Activated CD8-positive, alpha-beta T cell treated with anti-CD3 and anti-CD28 coated beads for 36 hours (primary cell): ENCODE results near the gene HSPB1. TPM values are rescaled to one million over a fixed set of nuclear protein-coding genes. Genes with fewer than 3 reads are reported as not detected.
A peak's percentile ranks its signal among the peaks of the same experiment; 100 is the strongest.

Experiments
- ATAC-seq: fragments of 200-7000 bp; cut with Tn5 transposase; one replicate; pipeline ENCODE4 v1.10.0; 2021; ENCODE audit warnings: mild to moderate bottlenecking, moderate library complexity
- CTCF ChIA-PET: fragments of 350-600 bp; sonication (Branson Sonifier 250); formaldehyde crosslinking; loops from one replicate; lab custom pipeline; 2021; ENCODE audit warnings: antibody characterized with exemption; lab: Charles Lee
- POLR2A ChIA-PET: fragments of 350-600 bp; sonication (Branson Sonifier 250); formaldehyde crosslinking; loops from one replicate; lab custom pipeline; 2021; ENCODE audit warnings: antibody characterized with exemption; lab: Charles Lee
- DNase-seq: peaks from one replicate; pipeline ENCODE4 v3.0.0-alpha.2; 2020
- H3K27ac Mint-ChIP-seq: one replicate; pipeline ENCODE4 v1.8.0; 2021; ENCODE audit warnings: mild to moderate bottlenecking, mixed read lengths
- H3K27me3 Mint-ChIP-seq: one replicate; pipeline ENCODE4 v1.8.0; 2021; ENCODE audit warnings: mixed read lengths
- H3K36me3 Mint-ChIP-seq: one replicate; pipeline ENCODE4 v1.8.0; 2021; ENCODE audit warnings: low read depth, mixed read lengths
- H3K4me1 Mint-ChIP-seq: one replicate; pipeline ENCODE4 v1.8.0; 2021; ENCODE audit warnings: low read depth, mixed read lengths
- H3K4me3 Mint-ChIP-seq: one replicate; pipeline ENCODE4 v1.8.0; 2021; ENCODE audit warnings: mild to moderate bottlenecking, moderate library complexity, mixed read lengths
- H3K9me3 Mint-ChIP-seq: one replicate; pipeline ENCODE4 v1.8.0; 2021; ENCODE audit warnings: mixed read lengths
- intact Hi-C: fragments of 100-400 bp; cut with micrococcal nuclease; formaldehyde crosslinking; loops from one replicate; pipeline ENCODE4 v1.10.0; 2022
- total RNA-seq, 2 experiments: library from RNA; stranded (reverse); gene quantifications; one replicate each; pipeline ENCODE4 v1.2.3, GENCODE V29; 2021
- TF ChIP-seq, protein P1 (sequence below): fragments of 200-600 bp; IDR thresholded peaks from one replicate; pipeline ENCODE4 v1.8.0; 2022; ENCODE audit warnings: antibody characterized with exemption, mild to moderate bottlenecking

HSPB1 gene
- total RNA-seq, 2 experiments from 2014 or later, result 104 to 109 TPM

DNA sequence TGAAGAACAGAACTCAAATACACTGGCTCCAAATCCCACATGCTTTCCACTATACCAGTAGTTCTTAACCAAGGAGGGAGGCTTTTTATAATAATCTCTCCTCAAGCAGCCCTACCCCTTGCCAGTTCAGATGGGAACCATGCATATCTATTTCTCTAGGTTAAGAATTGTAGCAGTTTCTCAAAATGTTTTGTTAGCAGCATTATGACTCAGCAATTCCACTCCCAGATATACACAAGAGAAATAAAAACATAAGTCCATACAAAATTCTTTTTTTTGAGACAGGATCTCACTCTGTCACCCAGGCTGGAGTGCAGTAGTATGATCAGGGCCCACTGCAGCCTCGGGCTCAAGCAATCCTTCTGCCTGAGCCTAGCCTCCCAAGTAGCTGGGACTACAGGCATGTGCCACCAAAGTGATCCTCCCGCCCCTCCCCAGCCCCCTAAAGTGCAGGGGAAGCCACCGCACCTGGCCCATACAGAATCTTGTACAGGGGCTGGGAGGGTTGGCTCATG is 38.2 kb downstream of the HSPB1 start:
- H3K27ac Mint-ChIP-seq, result peak overlapping the region; percentile 48
- intact Hi-C loops, result no loop called here
- no peak overlapping the region for H3K4me3 Mint-ChIP-seq
- H3K9me3 Mint-ChIP-seq, result no peaks in the 10 kb centered on the region
- H3K27me3 Mint-ChIP-seq, result no peaks in the 10 kb centered on the region
- no peak for ATAC-seq
- POLR2A ChIA-PET, result no interaction called here
- TF ChIP-seq, protein P1, sequence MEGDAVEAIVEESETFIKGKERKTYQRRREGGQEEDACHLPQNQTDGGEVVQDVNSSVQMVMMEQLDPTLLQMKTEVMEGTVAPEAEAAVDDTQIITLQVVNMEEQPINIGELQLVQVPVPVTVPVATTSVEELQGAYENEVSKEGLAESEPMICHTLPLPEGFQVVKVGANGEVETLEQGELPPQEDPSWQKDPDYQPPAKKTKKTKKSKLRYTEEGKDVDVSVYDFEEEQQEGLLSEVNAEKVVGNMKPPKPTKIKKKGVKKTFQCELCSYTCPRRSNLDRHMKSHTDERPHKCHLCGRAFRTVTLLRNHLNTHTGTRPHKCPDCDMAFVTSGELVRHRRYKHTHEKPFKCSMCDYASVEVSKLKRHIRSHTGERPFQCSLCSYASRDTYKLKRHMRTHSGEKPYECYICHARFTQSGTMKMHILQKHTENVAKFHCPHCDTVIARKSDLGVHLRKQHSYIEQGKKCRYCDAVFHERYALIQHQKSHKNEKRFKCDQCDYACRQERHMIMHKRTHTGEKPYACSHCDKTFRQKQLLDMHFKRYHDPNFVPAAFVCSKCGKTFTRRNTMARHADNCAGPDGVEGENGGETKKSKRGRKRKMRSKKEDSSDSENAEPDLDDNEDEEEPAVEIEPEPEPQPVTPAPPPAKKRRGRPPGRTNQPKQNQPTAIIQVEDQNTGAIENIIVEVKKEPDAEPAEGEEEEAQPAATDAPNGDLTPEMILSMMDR, result no peak
- CTCF ChIA-PET, result no interaction called here
- DNase-seq, result no peak
- peaks cover 69% of the 10 kb centered on the region for H3K36me3 Mint-ChIP-seq
- H3K4me1 Mint-ChIP-seq, result peaks cover 70% of the 10 kb centered on the region

DNA sequence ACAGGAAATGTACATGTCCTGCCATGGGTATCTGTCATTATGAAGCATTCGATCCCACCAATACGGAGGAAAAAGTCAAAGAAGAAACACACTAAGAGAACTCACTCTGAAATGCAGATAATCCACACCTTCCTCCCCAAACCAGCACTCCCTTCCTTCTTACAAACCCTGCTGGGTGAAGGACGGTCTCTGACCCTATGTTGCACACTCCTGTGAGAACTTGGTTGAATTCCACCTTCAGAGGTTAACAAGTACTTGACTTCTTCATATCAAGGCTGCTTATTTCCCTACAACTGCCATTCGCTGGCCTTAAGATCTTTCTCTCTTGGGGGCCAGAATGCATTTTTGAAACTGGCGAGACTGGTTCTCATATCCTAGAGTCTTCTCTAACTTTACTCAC is 39.7 kb downstream of the HSPB1 start:
- POLR2A ChIA-PET, result interaction anchor here (0.9 to 1.9 kb wide), 3 partner anchors 9 to 17 kb away, joined by 3 to 6 read pairs (median 3); partner anchors contain the start of gene YWHAG
- CTCF ChIA-PET, result no interaction called here
- TF ChIP-seq, protein P1, result no peak
- no peaks in the 10 kb centered on the region for H3K9me3 Mint-ChIP-seq
- H3K27me3 Mint-ChIP-seq, result no peaks in the 10 kb centered on the region
- peaks cover 72% of the 10 kb centered on the region for H3K36me3 Mint-ChIP-seq
- ATAC-seq (no peak), DNase-seq (no peak)
- peaks cover 72% of the 10 kb centered on the region for H3K4me1 Mint-ChIP-seq
- intact Hi-C loops, result no loop called here
- no peak overlapping the region for H3K27ac Mint-ChIP-seq
- no peak overlapping the region for H3K4me3 Mint-ChIP-seq

DNA sequence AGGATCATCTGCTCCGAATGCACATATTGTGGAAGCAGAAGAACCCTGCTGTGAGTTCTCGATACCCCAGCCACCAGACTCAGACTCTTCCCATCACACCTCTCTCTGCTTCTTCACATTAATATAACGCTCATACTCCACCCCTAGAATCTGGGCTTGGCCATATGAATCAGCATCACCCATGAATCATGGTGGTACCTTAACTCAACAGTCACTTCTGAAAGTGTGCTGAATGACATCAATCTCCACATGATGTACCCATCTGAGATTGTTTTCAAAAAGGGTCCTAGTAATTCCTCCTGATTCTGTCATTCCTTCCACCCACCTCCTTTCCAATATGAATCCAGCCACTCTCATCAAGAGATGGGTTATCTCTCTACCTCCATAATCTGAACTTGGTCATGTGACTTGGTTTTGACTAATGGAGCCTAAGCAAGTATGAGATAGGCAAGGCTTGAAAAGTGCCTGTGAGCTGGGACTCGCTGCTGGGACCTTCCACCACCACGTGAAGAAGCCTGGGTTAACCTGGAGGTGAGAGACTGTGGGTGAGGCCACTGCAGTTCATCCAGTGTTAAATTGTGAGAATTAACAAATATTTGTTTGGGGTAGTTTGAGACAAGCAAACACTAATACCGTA is 40.9 kb downstream of the HSPB1 start:
- intact Hi-C loops, result no loop called here

DNA sequence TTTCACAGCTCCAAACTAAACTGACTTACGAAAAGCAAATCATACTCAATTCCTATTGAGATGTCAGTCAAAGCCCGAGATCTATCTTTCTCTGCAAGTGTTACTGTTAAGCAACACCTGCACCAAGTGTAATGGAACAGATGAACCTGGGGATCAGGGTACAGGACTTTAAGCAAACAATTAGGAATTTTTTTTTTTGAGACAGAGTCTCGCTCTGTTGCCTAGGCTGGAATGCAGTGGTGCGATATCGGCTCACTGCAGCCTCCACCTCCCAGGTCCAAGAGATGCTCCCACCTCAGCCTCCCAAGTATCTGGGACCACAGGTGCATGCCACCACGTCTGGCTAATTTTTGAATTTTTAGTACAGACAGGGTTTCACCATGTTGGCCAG is 41.5 kb downstream of the HSPB1 start:
- H3K36me3 Mint-ChIP-seq, result peaks cover 72% of the 10 kb centered on the region
- ChIA-PET CTCF (interaction anchor here (1.0 to 1.4 kb wide), 2 partner anchors 30 to 81 kb away, joined by 3 read pairs; no protein-coding TSS in a partner anchor), POLR2A (interaction anchor here (1.2 to 1.9 kb wide), 2 partner anchors 9 to 10 kb away, joined by 3 to 6 read pairs; no protein-coding TSS in a partner anchor)
- DNase-seq (no peak), ATAC-seq (no peak)
- H3K27ac Mint-ChIP-seq, result peak overlapping the region; percentile 53
- intact Hi-C loops, result no loop called here
- peaks cover 70% of the 10 kb centered on the region for H3K4me1 Mint-ChIP-seq
- TF ChIP-seq, protein P1, result no peak
- H3K9me3 Mint-ChIP-seq, result no peaks in the 10 kb centered on the region
- H3K4me3 Mint-ChIP-seq, result no peak overlapping the region
- H3K27me3 Mint-ChIP-seq, result no peaks in the 10 kb centered on the region

More for the DNA sequence above, 40.9 kb downstream of the HSPB1 start:
- no peaks in the 10 kb centered on the region for H3K9me3 Mint-ChIP-seq
- TF ChIP-seq, protein P1, result no peak
- ChIA-PET CTCF (interaction anchor here (1.0 to 1.4 kb wide), 2 partner anchors 29 to 80 kb away, joined by 3 read pairs; no protein-coding TSS in a partner anchor), POLR2A (interaction anchor here (1.2 to 1.9 kb wide), 3 partner anchors 10 to 16 kb away, joined by 3 to 6 read pairs (median 3); partner anchors contain the start of gene YWHAG)
- H3K4me1 Mint-ChIP-seq, result peaks cover 73% of the 10 kb centered on the region
- peak overlapping the region; percentile 53 for H3K27ac Mint-ChIP-seq
- H3K36me3 Mint-ChIP-seq, result peaks cover 75% of the 10 kb centered on the region
- no peak overlapping the region for H3K4me3 Mint-ChIP-seq
- no peaks in the 10 kb centered on the region for H3K27me3 Mint-ChIP-seq
- ATAC-seq (peak; percentile 86), DNase-seq (peak; percentile 24)

DNA sequence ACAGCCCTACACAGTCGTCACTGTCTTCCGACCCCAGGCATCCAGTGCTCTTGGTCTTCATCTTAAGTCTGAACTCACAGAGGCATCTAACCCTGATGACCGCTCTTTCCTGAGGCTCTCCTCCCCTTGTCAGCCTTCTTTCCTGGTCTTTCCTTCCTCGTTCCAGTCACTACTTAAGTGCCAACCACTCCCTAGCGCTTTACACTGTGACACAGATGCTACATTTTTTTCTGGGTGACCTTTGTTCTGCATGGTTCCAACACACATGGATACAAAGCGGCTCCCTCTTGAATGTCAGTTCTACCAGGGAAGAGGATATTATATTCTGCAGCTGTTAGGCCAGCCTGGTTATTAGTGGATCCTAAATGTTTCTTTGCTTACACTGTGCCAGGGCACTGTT is 43.6 kb downstream of the HSPB1 start:
- Mint-ChIP-seq H3K36me3 (peaks cover 79% of the 10 kb centered on the region), H3K27me3 (no peaks in the 10 kb centered on the region), H3K4me3 (no peak overlapping the region), H3K4me1 (peaks cover 73% of the 10 kb centered on the region), H3K27ac (no peak overlapping the region), H3K9me3 (no peaks in the 10 kb centered on the region)
- ChIA-PET CTCF (no interaction called here), POLR2A (interaction anchor here (1.0 kb wide), 1 partner anchor 10 kb away, joined by 3 read pairs; no protein-coding TSS in a partner anchor)
- ATAC-seq (no peak), DNase-seq (no peak)
- TF ChIP-seq, protein P1, result no peak
- intact Hi-C loops, result no loop called here
